Endothelial cell of umbilical vein (primary cell): ENCODE measurements around the gene SPATA22.
"Not testable (repeated sequence)": the region's sequence is repeated elsewhere in the genome, so short reads cannot be mapped to it uniquely, and the experiment has no call there.

Source experiments
- CTCF ChIP-seq, 2 donors: IDR thresholded peaks; 1 replicate in 1 of 2; 2 replicates in 1 of 2; pipeline ENCODE4 v1.5.1; 2011; ENCODE audit warnings: low read length in 2 of 2, mild to moderate bottlenecking in 2 of 2, moderate library complexity in 2 of 2, control low read depth in 1 of 2, inconsistent platforms in 1 of 2, low read depth in 1 of 2; ENCODE audit not compliant: insufficient read depth in 1 of 2; ENCODE audit errors: extremely low read depth in 1 of 2
- EZH2 ChIP-seq: IDR thresholded peaks from 2 replicates; pipeline ENCODE4 v1.6.1; 2012; ENCODE audit warnings: borderline replicate concordance, low read depth, mild to moderate bottlenecking, moderate library complexity, low read length, inconsistent platforms; ENCODE audit not compliant: severe bottlenecking
- FOS ChIP-seq: IDR thresholded peaks from 2 replicates; pipeline ENCODE4 v1.6.1; 2011; ENCODE audit warnings: mild to moderate bottlenecking, low read length, moderate library complexity, borderline replicate concordance; ENCODE audit not compliant: insufficient read depth
- GATA2 ChIP-seq: IDR thresholded peaks from 2 replicates; pipeline ENCODE4 v1.7.0; 2011; ENCODE audit warnings: low read depth, mild to moderate bottlenecking, moderate library complexity, mixed read lengths, low read length; ENCODE audit not compliant: insufficient read length, insufficient read depth
- JUN ChIP-seq: IDR thresholded peaks from 2 replicates; pipeline ENCODE4 v1.6.1; 2011; ENCODE audit warnings: borderline replicate concordance, low read depth; ENCODE audit not compliant: insufficient read length, insufficient read depth
- MAX ChIP-seq: IDR thresholded peaks from 2 replicates; pipeline ENCODE4 v1.6.1; 2011; ENCODE audit not compliant: insufficient read depth, insufficient read length
- MYC ChIP-seq: IDR thresholded peaks from one replicate; pipeline ENCODE4 v1.6.1; 2011; ENCODE audit warnings: mild to moderate bottlenecking, low read depth, low read length
- POLR2A ChIP-seq: IDR thresholded peaks from 2 replicates; pipeline ENCODE4 v1.6.1; 2012; ENCODE audit warnings: low read depth, mild to moderate bottlenecking, control low read depth, low read length
- POLR2AphosphoS5 ChIP-seq: IDR thresholded peaks from 2 replicates; pipeline ENCODE4 v1.6.1; 2012; ENCODE audit warnings: low read depth, mild to moderate bottlenecking, control low read depth, low read length, moderate library complexity; ENCODE audit not compliant: insufficient read depth

GRCh38 chr17:3397801-3398200 lies 73.8 kb downstream of the SPATA22 start:
- not testable (repeated sequence) for TF ChIP-seq MAX; POLR2A; EZH2; CTCF (IDR thresholded peaks at IDR 0.05; ENCODE audit: extremely low read depth in 1 of 2, insufficient read depth in 1 of 2, low read depth in 1 of 2, low read length in 2 of 2); MYC; JUN; GATA2; POLR2AphosphoS5; FOS
